HCT116 (cell line): ENCODE measurements around the gene TMEM178B. TPM values are rescaled to one million over a fixed set of nuclear protein-coding genes. Genes with fewer than 3 reads are reported as not detected.

ENCODE experiments used
- ATAC-seq: fragments of 200-7000 bp; cut with Tn5 transposase; 2 replicates; pipeline ENCODE4 v1.9.1; 2020; ENCODE audit warnings: mild to moderate bottlenecking, moderate library complexity
- BruUV-seq: library from RNA; stranded (reverse); fragments of 400-500 nt; replicated peaks from 2 replicates; lab custom pipeline; 2021; lab: Mats Ljungman, UMichigan
- CTCF ChIA-PET: fragments of 300-600 bp; sonication (Branson Sonifier 250); formaldehyde crosslinking; loops from one replicate; lab custom pipeline; 2021; ENCODE audit warnings: antibody characterized with exemption; lab: Charles Lee
- POLR2A ChIA-PET: fragments of 300-600, 350-600 bp; sonication (Branson Sonifier 250); formaldehyde crosslinking; loops from one replicate; lab custom pipeline; 2021; ENCODE audit warnings: antibody characterized with exemption; lab: Charles Lee
- RAD21 ChIA-PET, 2 experiments: fragments of 300-600 bp; sonication (Branson Sonifier 250); formaldehyde crosslinking; loops; one replicate each; lab custom pipeline; 2023; ENCODE audit warnings: low total read pairs in 2 of 2; ENCODE audit not compliant: uncharacterized antibody in 2 of 2, unreplicated experiment in 2 of 2, low non-redundant PET in 1 of 2; lab: Charles Lee
- DNase-seq: peaks from one replicate; pipeline ENCODE4 v3.0.0-alpha.2; 2010; ENCODE audit warnings: low read depth, low spot score
- H2AFZ ChIP-seq: fragments of 200-600 bp; shearing (Covaris generic), sonication (generic); 2 replicates; pipeline ENCODE4 v1.6.1; 2017; ENCODE audit warnings: low read depth, mixed run types, mixed read lengths, antibody characterized with exemption, low read length; ENCODE audit not compliant: poor library complexity, severe bottlenecking
- H3K27ac ChIP-seq: 2 replicates; pipeline ENCODE4 v1.5.1; 2012; ENCODE audit warnings: low read depth, low read length
- H3K27me3 ChIP-seq: fragments of 200-600 bp; sonication (generic); 2 replicates; pipeline ENCODE4 v1.6.1; 2016; ENCODE audit warnings: mixed run types, low read length, mixed read lengths; ENCODE audit not compliant: insufficient read depth
- H3K36me3 ChIP-seq, 2 experiments: fragments of 200-500 bp in 1 of 2; fragments of 200-600 bp in 1 of 2; sonication (Bioruptor generic) in 1 of 2; sonication (generic) in 1 of 2; 2 replicates each; pipeline versions ENCODE4 v1.5.1 to v1.6.1; 2014 to 2016; ENCODE audit warnings: low read length in 2 of 2, inconsistent platforms in 1 of 2, mixed read lengths in 1 of 2, mixed run types in 1 of 2; ENCODE audit not compliant: insufficient read depth in 2 of 2, control insufficient read depth in 1 of 2
- H3K4me1 ChIP-seq, 2 experiments: fragments of 200-600 bp in 1 of 2; sonication (generic) in 1 of 2; 2 replicates each; pipeline versions ENCODE4 v1.5.1 to v1.6.1; 2012 to 2017; ENCODE audit warnings: low read length in 2 of 2, inconsistent platforms in 1 of 2, mild to moderate bottlenecking in 1 of 2, mixed read lengths in 1 of 2, mixed run types in 1 of 2, moderate library complexity in 1 of 2; ENCODE audit not compliant: insufficient read depth in 2 of 2, control insufficient read depth in 1 of 2
- H3K4me2 ChIP-seq: fragments of 200-600 bp; sonication (generic); 2 replicates; pipeline ENCODE4 v1.6.1; 2017; ENCODE audit warnings: mixed run types, low read length, mixed read lengths
- H3K4me3 ChIP-seq, 2 experiments: fragments of 200-600 bp in 1 of 2; sonication (generic) in 1 of 2; replicated peaks in 1 of 2; 2 replicates each; pipeline ENCODE4 v1.5.1; 2011 to 2016; ENCODE audit warnings: low read length in 2 of 2, control low read depth in 1 of 2, low read depth in 1 of 2, mild to moderate bottlenecking in 1 of 2, mixed read lengths in 1 of 2, mixed run types in 1 of 2
- H3K79me2 ChIP-seq: fragments of 200-600 bp; sonication (generic); 2 replicates; pipeline ENCODE4 v1.6.1; 2017; ENCODE audit warnings: mild to moderate bottlenecking, mixed run types, low read length, moderate library complexity, mixed read lengths; ENCODE audit not compliant: insufficient read depth
- H3K9ac ChIP-seq: fragments of 200-600 bp; sonication (generic); 2 replicates; pipeline ENCODE4 v1.6.1; 2016; ENCODE audit warnings: low read length, mixed read lengths
- H3K9me2 ChIP-seq: fragments of 200-600 bp; sonication (generic), shearing (Covaris generic); 2 replicates; pipeline ENCODE4 v1.6.1; 2017; ENCODE audit warnings: mixed run types, mild to moderate bottlenecking, moderate library complexity; ENCODE audit not compliant: insufficient read depth
- H3K9me3 ChIP-seq, 2 experiments: fragments of 200-500 bp in 1 of 2; fragments of 200-600 bp in 1 of 2; sonication (Bioruptor generic) in 1 of 2; sonication (generic) in 1 of 2; 2 replicates each; pipeline ENCODE4 v1.6.1; 2014 to 2017; ENCODE audit warnings: low read length in 2 of 2, mixed read lengths in 2 of 2, inconsistent platforms in 1 of 2, low read depth in 1 of 2, mild to moderate bottlenecking in 1 of 2, mixed run types in 1 of 2, moderate library complexity in 1 of 2; ENCODE audit not compliant: control insufficient read depth in 1 of 2, insufficient read depth in 1 of 2
- H4K20me1 ChIP-seq: fragments of 200-600 bp; sonication (generic), shearing (Covaris generic); 2 replicates; pipeline ENCODE4 v1.6.1; 2017; ENCODE audit warnings: mixed run types, mild to moderate bottlenecking, moderate library complexity; ENCODE audit not compliant: insufficient read depth
- CBX3 ChIP-seq: IDR thresholded peaks from 2 replicates; pipeline ENCODE4 v1.6.1; 2012; ENCODE audit warnings: low read depth
- EGR1 ChIP-seq: IDR thresholded peaks from 2 replicates; pipeline ENCODE4 v1.6.1; 2012; ENCODE audit warnings: low read depth
- POLR2AphosphoS5 ChIP-seq: IDR thresholded peaks from 2 replicates; pipeline ENCODE4 v1.6.1; 2011; ENCODE audit warnings: mild to moderate bottlenecking, low read depth, low read length, moderate library complexity
- SIN3A ChIP-seq: IDR thresholded peaks from 2 replicates; pipeline ENCODE4 v1.6.1; 2012; ENCODE audit warnings: low read depth
- ZFX ChIP-seq: fragments of 450-650 bp; IDR thresholded peaks from 2 replicates; pipeline ENCODE4 v1.6.1; 2017
- intact Hi-C: fragments of 100-400 bp; cut with micrococcal nuclease; formaldehyde crosslinking; loops from 2 replicates; pipeline ENCODE4 v1.10.0; 2022
- total RNA-seq: library from RNA; stranded (reverse); gene quantifications from one replicate; pipeline ENCODE4 v1.2.1, GENCODE V29; 2021; ENCODE audit not compliant: unreplicated experiment
- TF ChIP-seq, protein P1 (sequence below): IDR thresholded peaks from 2 replicates; pipeline ENCODE4 v1.6.1; 2011; ENCODE audit warnings: mild to moderate bottlenecking, low read length, moderate library complexity; ENCODE audit not compliant: insufficient replicate concordance; ENCODE audit errors: extremely low read depth
- TF ChIP-seq, protein P2 (sequence below), 3 experiments: fragments of 200-600 bp in 1 of 3; sonication (generic) in 1 of 3; IDR thresholded peaks in 2 of 3; conservative IDR thresholded peaks in 1 of 3; 2 replicates each; pipeline ENCODE4 v1.5.1; 2012 to 2017; ENCODE audit warnings: low read depth in 2 of 3, low read length in 2 of 3, antibody characterized with exemption in 1 of 3, borderline replicate concordance in 1 of 3, control low read depth in 1 of 3, mild to moderate bottlenecking in 1 of 3, mixed read lengths in 1 of 3, mixed run types in 1 of 3, moderate library complexity in 1 of 3; ENCODE audit not compliant: insufficient read depth in 1 of 3
- TF ChIP-seq, protein P3 (sequence below): IDR thresholded peaks from 2 replicates; pipeline ENCODE4 v1.6.1; 2012; ENCODE audit warnings: low read depth

TMEM178B gene
- total RNA-seq, 1 experiment from 2014 or later: 0.02 TPM

DNA sequence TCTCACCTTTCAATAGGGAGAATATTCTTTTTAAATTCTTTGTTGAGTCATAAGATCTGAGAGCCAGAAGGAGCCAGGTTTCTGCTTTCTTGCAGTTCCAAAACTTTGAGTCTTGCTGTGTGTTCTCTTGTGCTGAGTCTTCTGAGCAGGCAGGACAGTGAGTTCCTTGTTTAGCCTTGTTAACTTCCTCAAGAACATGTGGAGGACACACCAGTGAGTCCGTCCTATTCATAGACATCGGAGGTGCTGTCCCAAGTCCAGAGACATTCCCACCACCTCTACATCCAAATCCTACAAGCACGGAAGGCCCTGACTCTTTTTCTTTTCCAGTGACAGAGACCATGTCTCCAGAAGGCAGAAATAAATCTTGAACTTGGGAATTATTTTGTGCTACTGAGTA is 342.1 kb downstream of the TMEM178B start:
- Histone ChIP-seq H3K27ac (no peak overlapping the region), H3K9me3 (no peaks in the 10 kb centered on the region), H3K4me2 (no peak overlapping the region), H3K79me2 (no peaks in the 10 kb centered on the region), H4K20me1 (no peaks in the 10 kb centered on the region; the same call in 1 of the 2 replicates), H3K4me3 (no peak overlapping the region), H3K27me3 (peaks cover 52% of the 10 kb centered on the region), H2AFZ (no peak overlapping the region), H3K9me2 (no peaks in the 10 kb centered on the region), H3K9ac (no peak overlapping the region), H3K4me1 (no peaks in the 10 kb centered on the region), H3K36me3 (no peaks in the 10 kb centered on the region)
- ChIA-PET RAD21 (no interaction called here), POLR2A (no interaction called here), CTCF (interaction anchor here (1.1 kb wide), 1 partner anchor 239 kb away, joined by 3 read pairs; no protein-coding TSS in a partner anchor)
- intact Hi-C loops: no loop called here
- TF ChIP-seq EGR1: no peak
- TF ChIP-seq SIN3A: no peak
- TF ChIP-seq, protein P1, sequence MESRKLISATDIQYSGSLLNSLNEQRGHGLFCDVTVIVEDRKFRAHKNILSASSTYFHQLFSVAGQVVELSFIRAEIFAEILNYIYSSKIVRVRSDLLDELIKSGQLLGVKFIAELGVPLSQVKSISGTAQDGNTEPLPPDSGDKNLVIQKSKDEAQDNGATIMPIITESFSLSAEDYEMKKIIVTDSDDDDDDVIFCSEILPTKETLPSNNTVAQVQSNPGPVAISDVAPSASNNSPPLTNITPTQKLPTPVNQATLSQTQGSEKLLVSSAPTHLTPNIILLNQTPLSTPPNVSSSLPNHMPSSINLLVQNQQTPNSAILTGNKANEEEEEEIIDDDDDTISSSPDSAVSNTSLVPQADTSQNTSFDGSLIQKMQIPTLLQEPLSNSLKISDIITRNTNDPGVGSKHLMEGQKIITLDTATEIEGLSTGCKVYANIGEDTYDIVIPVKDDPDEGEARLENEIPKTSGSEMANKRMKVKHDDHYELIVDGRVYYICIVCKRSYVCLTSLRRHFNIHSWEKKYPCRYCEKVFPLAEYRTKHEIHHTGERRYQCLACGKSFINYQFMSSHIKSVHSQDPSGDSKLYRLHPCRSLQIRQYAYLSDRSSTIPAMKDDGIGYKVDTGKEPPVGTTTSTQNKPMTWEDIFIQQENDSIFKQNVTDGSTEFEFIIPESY: no peak
- no peak for TF ChIP-seq ZFX
- no peak for DNase-seq
- BruUV-seq: no TSS peak
- ATAC-seq: no peak

DNA sequence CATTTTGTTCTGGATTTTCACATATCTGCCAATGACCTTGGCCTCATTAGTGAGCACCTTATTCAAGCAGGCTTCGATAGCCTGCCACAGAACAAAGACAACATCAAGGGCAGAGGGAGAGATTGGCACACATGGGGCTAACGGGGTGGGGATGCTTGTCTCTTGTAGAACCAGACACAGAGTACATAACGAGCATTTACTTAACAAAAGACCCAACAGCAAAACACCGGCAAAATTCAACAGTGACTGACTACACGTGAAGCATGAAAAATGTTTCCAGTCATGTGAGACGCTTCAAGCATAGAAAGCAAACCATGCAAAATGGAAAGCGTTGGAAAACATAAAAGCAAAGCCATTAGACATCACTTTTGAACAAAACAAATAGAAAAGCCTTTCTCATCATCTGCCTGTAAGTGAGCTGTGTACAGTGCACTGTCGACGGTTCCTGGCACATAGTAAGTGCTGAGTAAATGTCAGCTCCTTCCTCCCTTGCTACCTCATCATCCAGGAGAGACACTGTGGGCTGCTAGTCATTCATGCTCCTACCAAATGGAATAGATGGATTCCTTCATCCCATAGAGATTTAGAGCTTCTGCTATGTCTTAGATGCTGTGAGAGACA is 342.9 kb downstream of the TMEM178B start:
- DNase-seq: no peak
- peaks cover 51% of the 10 kb centered on the region for H3K27me3 ChIP-seq
- no TSS peak for BruUV-seq
- no peak overlapping the region for H2AFZ ChIP-seq
- no peaks in the 10 kb centered on the region for H3K79me2 ChIP-seq
- ChIA-PET RAD21 (no interaction called here), CTCF (no interaction called here), POLR2A (no interaction called here)
- H3K4me2 ChIP-seq: no peak overlapping the region
- ATAC-seq: no peak
- H3K27ac ChIP-seq: no peak overlapping the region
- no peaks in the 10 kb centered on the region for H4K20me1 ChIP-seq
- intact Hi-C loops: no loop called here
- no peak overlapping the region for H3K4me3 ChIP-seq
- H3K9me2 ChIP-seq: no peaks in the 10 kb centered on the region
- no peaks in the 10 kb centered on the region for H3K4me1 ChIP-seq
- no peak overlapping the region for H3K9ac ChIP-seq
- no peaks in the 10 kb centered on the region for H3K9me3 ChIP-seq
- no peaks in the 10 kb centered on the region for H3K36me3 ChIP-seq
- TF ChIP-seq, protein P2, sequence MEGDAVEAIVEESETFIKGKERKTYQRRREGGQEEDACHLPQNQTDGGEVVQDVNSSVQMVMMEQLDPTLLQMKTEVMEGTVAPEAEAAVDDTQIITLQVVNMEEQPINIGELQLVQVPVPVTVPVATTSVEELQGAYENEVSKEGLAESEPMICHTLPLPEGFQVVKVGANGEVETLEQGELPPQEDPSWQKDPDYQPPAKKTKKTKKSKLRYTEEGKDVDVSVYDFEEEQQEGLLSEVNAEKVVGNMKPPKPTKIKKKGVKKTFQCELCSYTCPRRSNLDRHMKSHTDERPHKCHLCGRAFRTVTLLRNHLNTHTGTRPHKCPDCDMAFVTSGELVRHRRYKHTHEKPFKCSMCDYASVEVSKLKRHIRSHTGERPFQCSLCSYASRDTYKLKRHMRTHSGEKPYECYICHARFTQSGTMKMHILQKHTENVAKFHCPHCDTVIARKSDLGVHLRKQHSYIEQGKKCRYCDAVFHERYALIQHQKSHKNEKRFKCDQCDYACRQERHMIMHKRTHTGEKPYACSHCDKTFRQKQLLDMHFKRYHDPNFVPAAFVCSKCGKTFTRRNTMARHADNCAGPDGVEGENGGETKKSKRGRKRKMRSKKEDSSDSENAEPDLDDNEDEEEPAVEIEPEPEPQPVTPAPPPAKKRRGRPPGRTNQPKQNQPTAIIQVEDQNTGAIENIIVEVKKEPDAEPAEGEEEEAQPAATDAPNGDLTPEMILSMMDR (IDR thresholded peaks at IDR 0.05 in 2 of 3, conservative IDR thresholded peaks at IDR 0.05 in 1 of 3; ENCODE audit: borderline replicate concordance in 1 of 3, insufficient read depth in 1 of 3, low read depth in 2 of 3, low read length in 2 of 3): no peak
- TF ChIP-seq CBX3 (no peak), POLR2AphosphoS5 (no peak)
- TF ChIP-seq, protein P3, sequence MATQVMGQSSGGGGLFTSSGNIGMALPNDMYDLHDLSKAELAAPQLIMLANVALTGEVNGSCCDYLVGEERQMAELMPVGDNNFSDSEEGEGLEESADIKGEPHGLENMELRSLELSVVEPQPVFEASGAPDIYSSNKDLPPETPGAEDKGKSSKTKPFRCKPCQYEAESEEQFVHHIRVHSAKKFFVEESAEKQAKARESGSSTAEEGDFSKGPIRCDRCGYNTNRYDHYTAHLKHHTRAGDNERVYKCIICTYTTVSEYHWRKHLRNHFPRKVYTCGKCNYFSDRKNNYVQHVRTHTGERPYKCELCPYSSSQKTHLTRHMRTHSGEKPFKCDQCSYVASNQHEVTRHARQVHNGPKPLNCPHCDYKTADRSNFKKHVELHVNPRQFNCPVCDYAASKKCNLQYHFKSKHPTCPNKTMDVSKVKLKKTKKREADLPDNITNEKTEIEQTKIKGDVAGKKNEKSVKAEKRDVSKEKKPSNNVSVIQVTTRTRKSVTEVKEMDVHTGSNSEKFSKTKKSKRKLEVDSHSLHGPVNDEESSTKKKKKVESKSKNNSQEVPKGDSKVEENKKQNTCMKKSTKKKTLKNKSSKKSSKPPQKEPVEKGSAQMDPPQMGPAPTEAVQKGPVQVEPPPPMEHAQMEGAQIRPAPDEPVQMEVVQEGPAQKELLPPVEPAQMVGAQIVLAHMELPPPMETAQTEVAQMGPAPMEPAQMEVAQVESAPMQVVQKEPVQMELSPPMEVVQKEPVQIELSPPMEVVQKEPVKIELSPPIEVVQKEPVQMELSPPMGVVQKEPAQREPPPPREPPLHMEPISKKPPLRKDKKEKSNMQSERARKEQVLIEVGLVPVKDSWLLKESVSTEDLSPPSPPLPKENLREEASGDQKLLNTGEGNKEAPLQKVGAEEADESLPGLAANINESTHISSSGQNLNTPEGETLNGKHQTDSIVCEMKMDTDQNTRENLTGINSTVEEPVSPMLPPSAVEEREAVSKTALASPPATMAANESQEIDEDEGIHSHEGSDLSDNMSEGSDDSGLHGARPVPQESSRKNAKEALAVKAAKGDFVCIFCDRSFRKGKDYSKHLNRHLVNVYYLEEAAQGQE: no peak
- TF ChIP-seq, protein P1: no peak
